SK-N-SH treated with all-trans-retinoic acid at 6 μM for 48 hours (cell line): ENCODE measurements around the gene SART3.

Experiments used
- ATAC-seq: fragments of 200-7000 bp; cut with Tn5 transposase; 3 replicates; pipeline ENCODE4 v1.9.1; 2020; ENCODE audit warnings: mild to moderate bottlenecking, moderate library complexity
- ARNTL ChIP-seq: fragments of 450-650 bp; formaldehyde crosslinking; IDR thresholded peaks from 2 replicates; pipeline ENCODE4 v1.5.0; 2020; ENCODE audit warnings: low read depth, mild to moderate bottlenecking, moderate library complexity, borderline replicate concordance
- BACH2 ChIP-seq: fragments of 250-450 bp; sonication (Bioruptor Pico); IDR thresholded peaks from 2 replicates; pipeline ENCODE4 v1.9.0; 2021; ENCODE audit warnings: mild to moderate bottlenecking, borderline replicate concordance
- CSDC2 ChIP-seq: fragments of 250-450 bp; sonication (Bioruptor Pico); IDR thresholded peaks from 2 replicates; pipeline ENCODE4 v1.5.0; 2020; ENCODE audit warnings: mild to moderate bottlenecking, moderate library complexity
- ESRRG ChIP-seq: fragments of 250-450 bp; sonication (Bioruptor Pico); IDR thresholded peaks from 2 replicates; pipeline ENCODE4 v1.6.1; 2021; ENCODE audit warnings: mild to moderate bottlenecking
- GLIS3 ChIP-seq: fragments of 250-450 bp; sonication (Bioruptor Pico); IDR thresholded peaks from 2 replicates; pipeline ENCODE4 v1.5.0; 2020; ENCODE audit warnings: mild to moderate bottlenecking, moderate library complexity
- ISL1 ChIP-seq: fragments of 250-450 bp; sonication (Bioruptor Pico); IDR thresholded peaks from 2 replicates; pipeline ENCODE4 v2.1.2; 2022; ENCODE audit warnings: mild to moderate bottlenecking, moderate library complexity
- OSR1 ChIP-seq: fragments of 250-450 bp; sonication (Bioruptor Pico); IDR thresholded peaks from 2 replicates; pipeline ENCODE4 v1.8.0; 2022; ENCODE audit warnings: moderate library complexity, mild to moderate bottlenecking, inconsistent platforms
- RARB ChIP-seq: fragments of 250-450 bp; sonication (Bioruptor Pico); IDR thresholded peaks from 2 replicates; pipeline ENCODE4 v1.8.0; 2021; ENCODE audit warnings: mild to moderate bottlenecking, moderate library complexity
- SNAI2 ChIP-seq: fragments of 250-450 bp; sonication (Bioruptor Pico); IDR thresholded peaks from 2 replicates; pipeline ENCODE4 v1.5.0; 2020; ENCODE audit warnings: mild to moderate bottlenecking, moderate library complexity
- TCF4 ChIP-seq: fragments of 250-450 bp; sonication (Bioruptor Pico); IDR thresholded peaks from 2 replicates; pipeline ENCODE4 v1.8.0; 2021; ENCODE audit warnings: mild to moderate bottlenecking, moderate library complexity, borderline replicate concordance
- TOX ChIP-seq: fragments of 250-450 bp; sonication (Bioruptor Pico); IDR thresholded peaks from 2 replicates; pipeline ENCODE4 v1.8.0; 2021; ENCODE audit warnings: mild to moderate bottlenecking, moderate library complexity, borderline replicate concordance
- ZC3H10 ChIP-seq: fragments of 250-450 bp; sonication (Bioruptor Pico); IDR thresholded peaks from 2 replicates; pipeline ENCODE4 v1.5.1; 2021; ENCODE audit warnings: mild to moderate bottlenecking, moderate library complexity
- ZFP3 ChIP-seq: fragments of 250-450 bp; sonication (Bioruptor Pico); IDR thresholded peaks from 2 replicates; pipeline ENCODE4 v1.5.0; 2020; ENCODE audit warnings: mild to moderate bottlenecking, moderate library complexity
- ZFP30 ChIP-seq: fragments of 450-650 bp; formaldehyde crosslinking; IDR thresholded peaks from 2 replicates; pipeline ENCODE4 v1.5.0; 2022; ENCODE audit warnings: mild to moderate bottlenecking, moderate library complexity
- ZNF565 ChIP-seq: fragments of 450-650 bp; formaldehyde crosslinking; conservative IDR thresholded peaks from 2 replicates; pipeline ENCODE4 v1.5.0; 2020; ENCODE audit warnings: low read depth, mild to moderate bottlenecking, moderate library complexity
- ZNF70 ChIP-seq: fragments of 450-650 bp; formaldehyde crosslinking; IDR thresholded peaks from 2 replicates; pipeline ENCODE4 v1.5.0; 2020; ENCODE audit warnings: mild to moderate bottlenecking, moderate library complexity
- ZNF8 ChIP-seq: fragments of 450-650 bp; formaldehyde crosslinking; IDR thresholded peaks from 2 replicates; pipeline ENCODE4 v1.5.0; 2020; ENCODE audit warnings: mild to moderate bottlenecking, moderate library complexity
- TF ChIP-seq, protein P1 (sequence below): fragments of 250-450 bp; sonication (Bioruptor Pico); IDR thresholded peaks from 2 replicates; pipeline ENCODE4 v1.8.0; 2021; ENCODE audit warnings: low read depth, mild to moderate bottlenecking, moderate library complexity, borderline replicate concordance
- TF ChIP-seq, protein P2 (sequence below): fragments of 250-450 bp; sonication (Bioruptor Pico); IDR thresholded peaks from 2 replicates; pipeline ENCODE4 v1.5.1; 2020; ENCODE audit warnings: low read depth, mild to moderate bottlenecking, moderate library complexity
- TF ChIP-seq, protein P3 (sequence below): fragments of 250-450 bp; sonication (Bioruptor Pico); IDR thresholded peaks from 2 replicates; pipeline ENCODE4 v1.8.0; 2020; ENCODE audit warnings: mild to moderate bottlenecking, moderate library complexity, borderline replicate concordance
- TF ChIP-seq, protein P4 (sequence below): fragments of 250-450 bp; sonication (Bioruptor Pico); IDR thresholded peaks from 2 replicates; pipeline ENCODE4 v1.5.0; 2020; ENCODE audit warnings: mild to moderate bottlenecking, moderate library complexity
- TF ChIP-seq, protein P5 (sequence below): fragments of 250-450 bp; sonication (Bioruptor Pico); IDR thresholded peaks from 2 replicates; pipeline ENCODE4 v1.5.1; 2021; ENCODE audit warnings: mild to moderate bottlenecking, moderate library complexity

The SART3 gene

DNA sequence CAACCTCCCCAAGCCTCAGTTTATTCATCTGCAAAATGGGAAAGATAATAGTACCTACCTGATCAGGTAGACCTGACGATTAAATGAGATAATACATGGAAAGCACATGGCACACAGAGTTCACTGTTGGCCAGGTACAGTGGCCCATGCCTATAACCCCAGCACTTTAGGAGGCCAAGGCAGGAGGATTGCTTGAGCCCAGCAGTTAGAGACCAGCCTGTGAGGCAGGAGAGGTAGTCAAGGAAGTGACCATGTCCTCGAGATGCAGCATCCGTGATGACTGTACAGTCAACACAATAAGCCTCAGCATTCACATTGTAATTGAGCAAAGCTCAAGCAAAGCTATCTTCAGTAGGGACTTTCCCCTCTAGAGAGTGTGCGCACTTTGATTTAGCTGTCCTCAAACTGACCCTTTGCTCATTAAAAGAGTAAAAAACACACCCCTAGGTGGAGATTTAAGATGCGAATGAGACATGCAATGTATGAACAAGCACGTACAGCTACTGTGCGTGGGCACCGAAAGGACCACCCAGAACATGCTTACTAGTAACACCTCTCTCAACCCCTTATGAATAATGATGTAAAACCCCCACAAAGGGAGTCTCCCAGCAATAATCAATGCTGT lies 11.3 kb upstream of the SART3 start:
- TF ChIP-seq, protein P1, sequence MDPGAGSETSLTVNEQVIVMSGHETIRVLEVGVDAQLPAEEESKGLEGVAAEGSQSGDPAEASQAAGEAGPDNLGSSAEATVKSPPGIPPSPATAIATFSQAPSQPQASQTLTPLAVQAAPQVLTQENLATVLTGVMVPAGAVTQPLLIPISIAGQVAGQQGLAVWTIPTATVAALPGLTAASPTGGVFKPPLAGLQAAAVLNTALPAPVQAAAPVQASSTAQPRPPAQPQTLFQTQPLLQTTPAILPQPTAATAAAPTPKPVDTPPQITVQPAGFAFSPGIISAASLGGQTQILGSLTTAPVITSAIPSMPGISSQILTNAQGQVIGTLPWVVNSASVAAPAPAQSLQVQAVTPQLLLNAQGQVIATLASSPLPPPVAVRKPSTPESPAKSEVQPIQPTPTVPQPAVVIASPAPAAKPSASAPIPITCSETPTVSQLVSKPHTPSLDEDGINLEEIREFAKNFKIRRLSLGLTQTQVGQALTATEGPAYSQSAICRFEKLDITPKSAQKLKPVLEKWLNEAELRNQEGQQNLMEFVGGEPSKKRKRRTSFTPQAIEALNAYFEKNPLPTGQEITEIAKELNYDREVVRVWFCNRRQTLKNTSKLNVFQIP: no peak
- TF ChIP-seq OSR1 (CRISPR knock-in tag) (no peak), RARB (CRISPR knock-in tag) (no peak), ZC3H10 (CRISPR knock-in tag) (no peak), GLIS3 (no peak), SNAI2 (CRISPR knock-in tag) (no peak), BACH2 (no peak), TCF4 (no peak), ZNF70 (CRISPR knock-in tag) (no peak), CSDC2 (CRISPR knock-in tag) (no peak), ZNF565 (CRISPR knock-in tag) (no peak), ZFP3 (CRISPR knock-in tag) (no peak), ZNF8 (CRISPR knock-in tag) (no peak), ESRRG (CRISPR knock-in tag) (no peak), ISL1 (CRISPR knock-in tag) (no peak)
- TF ChIP-seq, protein P2, sequence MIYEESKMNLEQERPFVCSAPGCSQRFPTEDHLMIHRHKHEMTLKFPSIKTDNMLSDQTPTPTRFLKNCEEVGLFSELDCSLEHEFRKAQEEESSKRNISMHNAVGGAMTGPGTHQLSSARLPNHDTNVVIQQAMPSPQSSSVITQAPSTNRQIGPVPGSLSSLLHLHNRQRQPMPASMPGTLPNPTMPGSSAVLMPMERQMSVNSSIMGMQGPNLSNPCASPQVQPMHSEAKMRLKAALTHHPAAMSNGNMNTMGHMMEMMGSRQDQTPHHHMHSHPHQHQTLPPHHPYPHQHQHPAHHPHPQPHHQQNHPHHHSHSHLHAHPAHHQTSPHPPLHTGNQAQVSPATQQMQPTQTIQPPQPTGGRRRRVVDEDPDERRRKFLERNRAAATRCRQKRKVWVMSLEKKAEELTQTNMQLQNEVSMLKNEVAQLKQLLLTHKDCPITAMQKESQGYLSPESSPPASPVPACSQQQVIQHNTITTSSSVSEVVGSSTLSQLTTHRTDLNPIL (CRISPR knock-in tag): no peak
- TF ChIP-seq, protein P3, sequence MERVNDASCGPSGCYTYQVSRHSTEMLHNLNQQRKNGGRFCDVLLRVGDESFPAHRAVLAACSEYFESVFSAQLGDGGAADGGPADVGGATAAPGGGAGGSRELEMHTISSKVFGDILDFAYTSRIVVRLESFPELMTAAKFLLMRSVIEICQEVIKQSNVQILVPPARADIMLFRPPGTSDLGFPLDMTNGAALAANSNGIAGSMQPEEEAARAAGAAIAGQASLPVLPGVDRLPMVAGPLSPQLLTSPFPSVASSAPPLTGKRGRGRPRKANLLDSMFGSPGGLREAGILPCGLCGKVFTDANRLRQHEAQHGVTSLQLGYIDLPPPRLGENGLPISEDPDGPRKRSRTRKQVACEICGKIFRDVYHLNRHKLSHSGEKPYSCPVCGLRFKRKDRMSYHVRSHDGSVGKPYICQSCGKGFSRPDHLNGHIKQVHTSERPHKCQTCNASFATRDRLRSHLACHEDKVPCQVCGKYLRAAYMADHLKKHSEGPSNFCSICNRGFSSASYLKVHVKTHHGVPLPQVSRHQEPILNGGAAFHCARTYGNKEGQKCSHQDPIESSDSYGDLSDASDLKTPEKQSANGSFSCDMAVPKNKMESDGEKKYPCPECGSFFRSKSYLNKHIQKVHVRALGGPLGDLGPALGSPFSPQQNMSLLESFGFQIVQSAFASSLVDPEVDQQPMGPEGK: no peak
- no peak for ATAC-seq

DNA sequence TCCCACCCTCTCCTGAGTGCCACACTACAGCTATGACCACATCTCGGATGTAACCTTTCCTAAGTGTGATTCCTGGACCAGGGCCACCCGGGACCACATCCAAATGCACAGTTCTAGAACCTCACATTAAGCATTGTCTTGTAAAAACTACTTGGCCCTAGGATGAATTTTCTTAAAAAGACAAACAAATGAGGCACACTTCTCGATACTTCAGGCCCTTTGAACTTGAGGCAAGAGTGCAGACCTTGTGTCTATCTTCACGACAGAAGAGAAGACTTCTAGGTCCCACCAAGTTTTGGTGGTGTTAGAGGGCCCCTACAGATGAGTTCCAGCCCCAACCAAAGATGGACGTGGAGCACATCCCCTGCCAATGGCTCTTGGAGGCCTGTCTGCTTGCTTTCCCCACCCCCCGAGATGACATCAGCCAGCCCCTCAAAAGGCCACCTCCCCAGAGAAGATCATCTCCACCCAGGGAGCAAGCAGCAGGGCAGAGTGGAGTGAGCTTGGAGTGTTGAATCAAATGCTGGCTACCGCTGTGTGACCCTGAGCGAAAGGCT lies 10.7 kb upstream of the SART3 start:
- TF ChIP-seq ZNF8 (CRISPR knock-in tag): no peak
- TF ChIP-seq ZFP30: no peak
- no peak for TF ChIP-seq ARNTL (CRISPR knock-in tag)
- TF ChIP-seq, protein P4, sequence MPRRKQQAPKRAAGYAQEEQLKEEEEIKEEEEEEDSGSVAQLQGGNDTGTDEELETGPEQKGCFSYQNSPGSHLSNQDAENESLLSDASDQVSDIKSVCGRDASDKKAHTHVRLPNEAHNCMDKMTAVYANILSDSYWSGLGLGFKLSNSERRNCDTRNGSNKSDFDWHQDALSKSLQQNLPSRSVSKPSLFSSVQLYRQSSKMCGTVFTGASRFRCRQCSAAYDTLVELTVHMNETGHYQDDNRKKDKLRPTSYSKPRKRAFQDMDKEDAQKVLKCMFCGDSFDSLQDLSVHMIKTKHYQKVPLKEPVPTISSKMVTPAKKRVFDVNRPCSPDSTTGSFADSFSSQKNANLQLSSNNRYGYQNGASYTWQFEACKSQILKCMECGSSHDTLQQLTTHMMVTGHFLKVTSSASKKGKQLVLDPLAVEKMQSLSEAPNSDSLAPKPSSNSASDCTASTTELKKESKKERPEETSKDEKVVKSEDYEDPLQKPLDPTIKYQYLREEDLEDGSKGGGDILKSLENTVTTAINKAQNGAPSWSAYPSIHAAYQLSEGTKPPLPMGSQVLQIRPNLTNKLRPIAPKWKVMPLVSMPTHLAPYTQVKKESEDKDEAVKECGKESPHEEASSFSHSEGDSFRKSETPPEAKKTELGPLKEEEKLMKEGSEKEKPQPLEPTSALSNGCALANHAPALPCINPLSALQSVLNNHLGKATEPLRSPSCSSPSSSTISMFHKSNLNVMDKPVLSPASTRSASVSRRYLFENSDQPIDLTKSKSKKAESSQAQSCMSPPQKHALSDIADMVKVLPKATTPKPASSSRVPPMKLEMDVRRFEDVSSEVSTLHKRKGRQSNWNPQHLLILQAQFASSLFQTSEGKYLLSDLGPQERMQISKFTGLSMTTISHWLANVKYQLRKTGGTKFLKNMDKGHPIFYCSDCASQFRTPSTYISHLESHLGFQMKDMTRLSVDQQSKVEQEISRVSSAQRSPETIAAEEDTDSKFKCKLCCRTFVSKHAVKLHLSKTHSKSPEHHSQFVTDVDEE (CRISPR knock-in tag): no peak
- TF ChIP-seq SNAI2 (CRISPR knock-in tag): no peak
- TF ChIP-seq, protein P1: no peak
- TF ChIP-seq CSDC2 (CRISPR knock-in tag): no peak
- TF ChIP-seq, protein P3: no peak
- TF ChIP-seq TOX (CRISPR knock-in tag): no peak
- TF ChIP-seq, protein P5, sequence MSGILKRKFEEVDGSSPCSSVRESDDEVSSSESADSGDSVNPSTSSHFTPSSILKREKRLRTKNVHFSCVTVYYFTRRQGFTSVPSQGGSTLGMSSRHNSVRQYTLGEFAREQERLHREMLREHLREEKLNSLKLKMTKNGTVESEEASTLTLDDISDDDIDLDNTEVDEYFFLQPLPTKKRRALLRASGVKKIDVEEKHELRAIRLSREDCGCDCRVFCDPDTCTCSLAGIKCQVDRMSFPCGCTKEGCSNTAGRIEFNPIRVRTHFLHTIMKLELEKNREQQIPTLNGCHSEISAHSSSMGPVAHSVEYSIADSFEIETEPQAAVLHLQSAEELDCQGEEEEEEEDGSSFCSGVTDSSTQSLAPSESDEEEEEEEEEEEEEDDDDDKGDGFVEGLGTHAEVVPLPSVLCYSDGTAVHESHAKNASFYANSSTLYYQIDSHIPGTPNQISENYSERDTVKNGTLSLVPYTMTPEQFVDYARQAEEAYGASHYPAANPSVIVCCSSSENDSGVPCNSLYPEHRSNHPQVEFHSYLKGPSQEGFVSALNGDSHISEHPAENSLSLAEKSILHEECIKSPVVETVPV (CRISPR knock-in tag): no peak
- no peak for TF ChIP-seq TCF4
- no peak for TF ChIP-seq ZNF565 (CRISPR knock-in tag)
- no peak for TF ChIP-seq BACH2
- no peak for TF ChIP-seq ISL1 (CRISPR knock-in tag)
- ATAC-seq: no peak
